CD8-positive, alpha-beta memory T cell (primary cell): ENCODE results near the gene SPATS2L. TPM values are rescaled to one million over a fixed set of nuclear protein-coding genes. Genes with fewer than 3 reads are reported as not detected.
A peak's percentile ranks its signal among the peaks of the same experiment; 100 is the strongest.

Source experiments
- CTCF ChIA-PET: fragments of 350-600 bp; sonication (Branson Sonifier 250); formaldehyde crosslinking; loops from one replicate; lab custom pipeline; 2021; ENCODE audit warnings: antibody characterized with exemption; lab: Charles Lee
- POLR2A ChIA-PET: fragments of 350-600 bp; sonication (Branson Sonifier 250); formaldehyde crosslinking; loops from one replicate; lab custom pipeline; 2021; ENCODE audit warnings: antibody characterized with exemption; lab: Charles Lee
- DNase-seq, 5 donors: peaks; one replicate each; pipeline versions ENCODE4 v3.0.0 to v3.0.0-alpha.2; 2020 to 2022; ENCODE audit warnings: mixed read lengths in 1 of 5
- H3K27ac ChIP-seq: one replicate; pipeline ENCODE4 v1.7.0; 2013; ENCODE audit warnings: low read depth, mild to moderate bottlenecking, low read length, moderate library complexity
- H3K27me3 ChIP-seq: 2 replicates; pipeline ENCODE4 v1.7.0; 2013; ENCODE audit warnings: low read length, mild to moderate bottlenecking; ENCODE audit not compliant: insufficient read depth, poor library complexity, severe bottlenecking
- H3K36me3 ChIP-seq: 2 replicates; pipeline ENCODE4 v1.7.0; 2013; ENCODE audit warnings: mild to moderate bottlenecking, low read length, moderate library complexity; ENCODE audit not compliant: insufficient read depth
- H3K4me1 ChIP-seq: 2 replicates; pipeline ENCODE4 v1.7.0; 2013; ENCODE audit warnings: mild to moderate bottlenecking, low read length, moderate library complexity; ENCODE audit not compliant: insufficient read depth
- H3K4me3 ChIP-seq: 2 replicates; pipeline ENCODE4 v1.7.0; 2013; ENCODE audit warnings: mild to moderate bottlenecking, low read length
- H3K9me3 ChIP-seq: 2 replicates; pipeline ENCODE4 v1.7.0; 2013; ENCODE audit warnings: mild to moderate bottlenecking, low read length
- H3K27ac Mint-ChIP-seq, 8 donors: one replicate each; pipeline ENCODE4 v1.8.0; 2020 to 2021; ENCODE audit warnings: mixed read lengths in 8 of 8, mild to moderate bottlenecking in 6 of 8, inconsistent platforms in 3 of 8, moderate library complexity in 3 of 8
- H3K27me3 Mint-ChIP-seq, 2 donors: one replicate each; pipeline ENCODE4 v1.8.0; 2020 to 2021; ENCODE audit warnings: mixed read lengths in 2 of 2, mild to moderate bottlenecking in 1 of 2, moderate library complexity in 1 of 2
- H3K36me3 Mint-ChIP-seq, 3 donors: one replicate each; pipeline ENCODE4 v1.8.0; 2020 to 2021; ENCODE audit warnings: mixed read lengths in 3 of 3, inconsistent platforms in 1 of 3, mild to moderate bottlenecking in 1 of 3
- H3K4me1 Mint-ChIP-seq, 3 donors: one replicate each; pipeline ENCODE4 v1.8.0; 2020 to 2021; ENCODE audit warnings: mixed read lengths in 3 of 3, inconsistent platforms in 1 of 3, mild to moderate bottlenecking in 1 of 3
- H3K4me3 Mint-ChIP-seq, 7 donors: one replicate each; pipeline ENCODE4 v1.8.0; 2020 to 2021; ENCODE audit warnings: mixed read lengths in 7 of 7, mild to moderate bottlenecking in 6 of 7, moderate library complexity in 4 of 7, inconsistent platforms in 2 of 7
- H3K9me3 Mint-ChIP-seq, 5 donors: one replicate each; pipeline ENCODE4 v1.8.0; 2020 to 2022; ENCODE audit warnings: mixed read lengths in 5 of 5, mild to moderate bottlenecking in 3 of 5, moderate library complexity in 2 of 5, inconsistent platforms in 1 of 5
- polyA plus RNA-seq: library from polyadenylated mRNA; unstranded; fragments of 300-500 nt; fragmentation: Illumina TruSeq; gene quantifications from one replicate; pipeline ENCODE4 v1.2.3, GENCODE V29; 2021
- total RNA-seq, 2 experiments: library from RNA; stranded (reverse); gene quantifications; one replicate each; pipeline ENCODE4 v1.2.3, GENCODE V29; 2021

The SPATS2L gene
- total and polyA plus RNA-seq, 3 experiments from 2014 or later, result 11.3 to 22.2 (median 21.8) TPM

- H3K9me3 ChIP-seq, result no peaks in the 10 kb centered on the region
- Mint-ChIP-seq H3K4me1 (no peaks in the 10 kb centered on the region), H3K4me3 (no peak overlapping the region), H3K36me3 (peaks cover 0 to 2% (median 0%) of the 10 kb centered on the region in 3 donors), H3K27me3 (peaks cover 0 to 10% of the 10 kb centered on the region in 2 donors), H3K9me3 (no peaks in the 10 kb centered on the region), H3K27ac (no peak overlapping the region)
- no peak overlapping the region for H3K27ac ChIP-seq
- H3K36me3 ChIP-seq, result no peaks in the 10 kb centered on the region
- ChIA-PET CTCF (no interaction called here), POLR2A (no interaction called here)
- no peak for DNase-seq
- H3K4me1 ChIP-seq, result no peaks in the 10 kb centered on the region
- H3K27me3 ChIP-seq, result no peaks in the 10 kb centered on the region
- H3K4me3 ChIP-seq, result no peak overlapping the region
Observed at GRCh38 chr2:200266406-200266805, 40.1 kb upstream of the SPATS2L start.

DNA sequence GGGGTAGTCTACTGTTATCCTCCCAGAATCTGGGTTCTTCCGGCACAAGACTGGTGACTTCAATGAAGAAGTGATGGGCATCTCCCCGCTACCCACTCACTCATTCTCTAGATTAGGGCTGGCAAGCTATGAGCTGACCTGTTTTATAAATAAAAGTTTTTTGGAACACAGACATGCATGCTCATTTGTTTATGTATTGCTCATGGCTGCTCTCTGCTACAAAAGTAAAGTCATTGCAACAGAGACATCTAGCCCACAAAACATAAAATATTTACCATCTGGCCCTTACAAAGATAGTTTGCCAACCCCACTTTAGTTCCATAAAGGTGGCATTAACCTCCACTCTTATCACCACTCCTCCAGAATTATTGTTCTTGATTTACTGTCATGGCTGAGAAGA, 39.1 kb upstream of the SPATS2L start:
- Histone ChIP-seq H3K36me3 (no peaks in the 10 kb centered on the region), H3K4me3 (no peak overlapping the region), H3K4me1 (no peaks in the 10 kb centered on the region), H3K9me3 (no peaks in the 10 kb centered on the region), H3K27me3 (no peaks in the 10 kb centered on the region), H3K27ac (no peak overlapping the region)
- peaks cover 0 to 7% of the 10 kb centered on the region in 2 donors for H3K27me3 Mint-ChIP-seq
- CTCF ChIA-PET, result no interaction called here
- H3K27ac Mint-ChIP-seq, result peak overlapping the region in 1 of 8 donors; percentile 26
- POLR2A ChIA-PET, result no interaction called here
- no peaks in the 10 kb centered on the region for H3K4me1 Mint-ChIP-seq
- no peak overlapping the region for H3K4me3 Mint-ChIP-seq
- H3K36me3 Mint-ChIP-seq, result peaks cover 0 to 2% (median 0%) of the 10 kb centered on the region in 3 donors
- no peaks in the 10 kb centered on the region for H3K9me3 Mint-ChIP-seq
- no peak for DNase-seq

DNA sequence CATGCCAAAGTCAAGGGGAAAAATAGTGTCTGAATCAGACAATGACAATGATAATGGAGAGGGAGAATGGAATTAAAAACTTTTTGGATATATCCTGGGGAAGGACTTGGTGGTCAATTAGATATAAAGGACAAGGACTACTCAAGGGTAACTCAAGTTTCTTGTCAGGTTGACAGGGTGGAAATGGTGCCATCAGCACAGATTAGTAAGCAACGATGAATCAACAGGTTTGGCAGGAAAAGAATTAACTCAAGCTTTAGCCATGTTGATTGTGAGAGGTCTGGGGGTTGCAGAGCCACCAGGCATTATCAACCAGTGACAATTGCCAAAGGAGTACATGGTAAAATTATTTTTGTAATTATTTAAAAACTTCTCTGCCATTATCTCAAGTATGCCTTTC, 35.8 kb upstream of the SPATS2L start:
- CTCF ChIA-PET, result no interaction called here
- Histone ChIP-seq H3K36me3 (no peaks in the 10 kb centered on the region), H3K27me3 (no peaks in the 10 kb centered on the region), H3K4me3 (no peak overlapping the region), H3K4me1 (no peaks in the 10 kb centered on the region), H3K27ac (no peak overlapping the region), H3K9me3 (no peaks in the 10 kb centered on the region)
- H3K27me3 Mint-ChIP-seq, result peaks cover 0 to 7% of the 10 kb centered on the region in 2 donors
- no peaks in the 10 kb centered on the region for H3K4me1 Mint-ChIP-seq
- peaks cover 0 to 2% (median 0%) of the 10 kb centered on the region in 3 donors for H3K36me3 Mint-ChIP-seq
- POLR2A ChIA-PET, result no interaction called here
- H3K4me3 Mint-ChIP-seq, result no peak overlapping the region
- no peaks in the 10 kb centered on the region for H3K9me3 Mint-ChIP-seq
- no peak for DNase-seq
- no peak overlapping the region for H3K27ac Mint-ChIP-seq

GRCh38 chr2:200272320-200272719, 34.2 kb upstream of the SPATS2L start:
- Histone ChIP-seq H3K27ac (no peak overlapping the region), H3K4me1 (no peaks in the 10 kb centered on the region), H3K9me3 (no peaks in the 10 kb centered on the region), H3K36me3 (no peaks in the 10 kb centered on the region), H3K27me3 (no peaks in the 10 kb centered on the region), H3K4me3 (no peak overlapping the region)
- H3K36me3 Mint-ChIP-seq, result no peaks in the 10 kb centered on the region
- CTCF ChIA-PET, result no interaction called here
- H3K9me3 Mint-ChIP-seq, result no peaks in the 10 kb centered on the region
- H3K27ac Mint-ChIP-seq, result no peak overlapping the region
- no peaks in the 10 kb centered on the region for H3K4me1 Mint-ChIP-seq
- POLR2A ChIA-PET, result no interaction called here
- H3K27me3 Mint-ChIP-seq, result peaks cover 0 to 7% of the 10 kb centered on the region in 2 donors
- no peak for DNase-seq
- H3K4me3 Mint-ChIP-seq, result no peak overlapping the region

GRCh38 chr2:200274116-200275075, 32.1 kb upstream of the SPATS2L start:
- Histone ChIP-seq H3K4me1 (no peaks in the 10 kb centered on the region), H3K27ac (no peak overlapping the region), H3K36me3 (no peaks in the 10 kb centered on the region), H3K27me3 (no peaks in the 10 kb centered on the region), H3K9me3 (no peaks in the 10 kb centered on the region), H3K4me3 (no peak overlapping the region)
- Mint-ChIP-seq H3K36me3 (peaks cover 0 to 1% (median 0%) of the 10 kb centered on the region in 3 donors), H3K4me3 (no peak overlapping the region), H3K4me1 (no peaks in the 10 kb centered on the region), H3K9me3 (peaks cover 0 to 2% (median 0%) of the 10 kb centered on the region in 5 donors), H3K27ac (no peak overlapping the region), H3K27me3 (peaks cover 1 to 10% of the 10 kb centered on the region in 2 donors)
- CTCF ChIA-PET, result no interaction called here
- POLR2A ChIA-PET, result no interaction called here
- no peak for DNase-seq

- Mint-ChIP-seq H3K27me3 (peaks cover 1 to 16% of the 10 kb centered on the region in 2 donors), H3K27ac (no peak overlapping the region), H3K4me3 (no peak overlapping the region), H3K9me3 (peaks cover 0 to 2% (median 0%) of the 10 kb centered on the region in 5 donors), H3K4me1 (no peaks in the 10 kb centered on the region), H3K36me3 (peaks cover 0 to 1% (median 0%) of the 10 kb centered on the region in 3 donors)
- no peaks in the 10 kb centered on the region for H3K9me3 ChIP-seq
- ChIA-PET CTCF (no interaction called here), POLR2A (no interaction called here)
- no peaks in the 10 kb centered on the region for H3K27me3 ChIP-seq
- no peaks in the 10 kb centered on the region for H3K36me3 ChIP-seq
- no peaks in the 10 kb centered on the region for H3K4me1 ChIP-seq
- no peak for DNase-seq
- no peak overlapping the region for H3K27ac ChIP-seq
- H3K4me3 ChIP-seq, result no peak overlapping the region
Observed at GRCh38 chr2:200275295-200276013, 31.0 kb upstream of the SPATS2L start.

GRCh38 chr2:200276472-200276871, 30.0 kb upstream of the SPATS2L start:
- H3K27ac Mint-ChIP-seq, result no peak overlapping the region
- Histone ChIP-seq H3K36me3 (no peaks in the 10 kb centered on the region), H3K27ac (no peak overlapping the region), H3K4me3 (no peak overlapping the region), H3K9me3 (no peaks in the 10 kb centered on the region), H3K4me1 (no peaks in the 10 kb centered on the region), H3K27me3 (no peaks in the 10 kb centered on the region)
- CTCF ChIA-PET, result no interaction called here
- POLR2A ChIA-PET, result no interaction called here
- DNase-seq, result no peak
- H3K4me1 Mint-ChIP-seq, result no peaks in the 10 kb centered on the region
- peaks cover 0 to 2% (median 0%) of the 10 kb centered on the region in 5 donors for H3K9me3 Mint-ChIP-seq
- H3K36me3 Mint-ChIP-seq, result peaks cover 0 to 1% (median 0%) of the 10 kb centered on the region in 3 donors
- H3K27me3 Mint-ChIP-seq, result peaks cover 1 to 16% of the 10 kb centered on the region in 2 donors
- H3K4me3 Mint-ChIP-seq, result no peak overlapping the region
